Raji (cell line): Measurements from ENCODE around the gene HSPB7.

Source experiments
- POLR2A ChIP-seq: IDR thresholded peaks from 2 replicates; pipeline ENCODE4 v1.6.1; 2011; ENCODE audit warnings: low read depth, low read length, control low read depth; ENCODE audit not compliant: insufficient read depth

Gene HSPB7

GRCh38 chr1:15992187-15992553 lies 25.7 kb downstream of the HSPB7 start:
- no peak for TF ChIP-seq POLR2A

- no peak for TF ChIP-seq POLR2A
These were observed 26.2 kb downstream of the HSPB7 start for GRCh38 chr1:15991427-15992186.

GRCh38 chr1:15989776-15990175 lies 28.1 kb downstream of the HSPB7 start:
- TF ChIP-seq POLR2A, result no peak

- no peak for TF ChIP-seq POLR2A
These were observed 28.7 kb downstream of the HSPB7 start for GRCh38 chr1:15988856-15989736.

GRCh38 chr1:15985611-15986297 lies 32.1 kb downstream of the HSPB7 start:
- TF ChIP-seq POLR2A, result no peak

GRCh38 chr1:15983275-15983674 lies 34.6 kb downstream of the HSPB7 start:
- no peak for TF ChIP-seq POLR2A

GRCh38 chr1:15981679-15982078 lies 36.2 kb downstream of the HSPB7 start:
- TF ChIP-seq POLR2A, result no peak

GRCh38 chr1:15975805-15976680 lies 41.8 kb downstream of the HSPB7 start, which contains the start of gene ZBTB17:
Gene ZBTB17, minus strand, starts transcription at chr1:15976101. Its CDS starts 27,606 bp downstream, at chr1:15948495.
- TF ChIP-seq POLR2A, result peak; percentile 89

- peak; percentile 27; the same call in 1 of the 2 replicates for TF ChIP-seq POLR2A
These were observed 42.5 kb downstream of the HSPB7 start for GRCh38 chr1:15975358-15975804.

- no peak for TF ChIP-seq POLR2A
These were observed 43.0 kb downstream of the HSPB7 start for GRCh38 chr1:15974855-15975254.

- TF ChIP-seq POLR2A, result no peak
These were observed 44.1 kb downstream of the HSPB7 start for GRCh38 chr1:15973772-15974171.

GRCh38 chr1:15972409-15972808 lies 45.4 kb downstream of the HSPB7 start:
- TF ChIP-seq POLR2A, result no peak

GRCh38 chr1:15970911-15971310 lies 46.9 kb downstream of the HSPB7 start:
- no peak for TF ChIP-seq POLR2A

GRCh38 chr1:15969321-15969880 lies 48.4 kb downstream of the HSPB7 start:
- no peak for TF ChIP-seq POLR2A
